Endothelial cell of umbilical vein (primary cell): Measurements from ENCODE around the gene FOCAD.

ENCODE experiments used
- CTCF ChIP-seq, 2 donors: IDR thresholded peaks; 1 replicate in 1 of 2; 2 replicates in 1 of 2; pipeline ENCODE4 v1.5.1; 2011; ENCODE audit warnings: low read length in 2 of 2, mild to moderate bottlenecking in 2 of 2, moderate library complexity in 2 of 2, control low read depth in 1 of 2, inconsistent platforms in 1 of 2, low read depth in 1 of 2; ENCODE audit not compliant: insufficient read depth in 1 of 2; ENCODE audit errors: extremely low read depth in 1 of 2
- EZH2 ChIP-seq: IDR thresholded peaks from 2 replicates; pipeline ENCODE4 v1.6.1; 2012; ENCODE audit warnings: borderline replicate concordance, low read depth, mild to moderate bottlenecking, moderate library complexity, low read length, inconsistent platforms; ENCODE audit not compliant: severe bottlenecking

GRCh38 chr9:20873240-20873865 is 189.3 kb downstream of the FOCAD start:
- TF ChIP-seq EZH2 = no peak
- no peak for TF ChIP-seq CTCF (IDR thresholded peaks at IDR 0.05; ENCODE audit: extremely low read depth in 1 of 2, insufficient read depth in 1 of 2, low read depth in 1 of 2, low read length in 2 of 2)
